K562 (cell line): Measurements from ENCODE around the gene CEP128. TPM values are rescaled to one million over a fixed set of nuclear protein-coding genes. Genes with fewer than 3 reads are reported as not detected.

Experiments used
- ATAC-seq: fragments of 200-7000 bp; cut with Tn5 transposase; 3 replicates; pipeline ENCODE4 v1.9.1; 2020; ENCODE audit warnings: moderate library complexity
- BruUV-seq: library from RNA; stranded (reverse); fragments of 400-500 nt; replicated peaks from 2 replicates; lab custom pipeline; 2021; lab: Mats Ljungman, UMichigan
- CTCF ChIA-PET: fragments of 300-600 bp; formaldehyde crosslinking; extraction: SDS; loops from one replicate; lab custom pipeline; 2021; ENCODE audit warnings: low intra/inter-chr PET ratio; lab: Yijun Ruan, JAX
- POLR2A ChIA-PET: fragments of 300-600, 350-650 bp; sonication (Branson Sonifier 250); formaldehyde crosslinking; extraction: SDS; loops from one replicate; lab custom pipeline; 2021; ENCODE audit warnings: antibody characterized with exemption, inconsistent platforms; lab: Yijun Ruan, JAX
- DNase-seq, 4 experiments: peaks; one replicate each; pipeline versions ENCODE4 v3.0.0 to v3.0.0-alpha.2; 2011 to 2018; ENCODE audit warnings: low spot score in 3 of 4, mixed read lengths in 3 of 4; ENCODE audit errors: extremely low read depth in 1 of 4
- FAIRE-seq: peaks from 2 replicates; lab custom pipeline; 2011; peaks lifted over from hg19 to GRCh38; lab: Jason Lieb, UNC
- H2AFZ ChIP-seq: 2 replicates; pipeline ENCODE4 v1.6.0; 2011; ENCODE audit warnings: low read depth, low read length, control low read depth, inconsistent platforms
- H3K27ac ChIP-seq: fragments of 200-600 bp; 3 replicates; pipeline ENCODE4 v1.8.0; 2011; ENCODE audit warnings: low read depth, mild to moderate bottlenecking, control low read depth, inconsistent platforms, low read length, moderate library complexity, mixed read lengths; ENCODE audit errors: extremely low read depth
- H3K27me3 ChIP-seq, 2 experiments: fragments of 300-600 bp in 1 of 2; 2 replicates in 1 of 2; 3 replicates in 1 of 2; pipeline versions ENCODE4 v1.6.0 to v1.8.0; 2011; ENCODE audit warnings: inconsistent platforms in 2 of 2, low read length in 2 of 2, mild to moderate bottlenecking in 1 of 2, mixed read lengths in 1 of 2, moderate library complexity in 1 of 2; ENCODE audit not compliant: control insufficient read depth in 2 of 2, insufficient read depth in 2 of 2
- H3K36me3 ChIP-seq: fragments of 300-600 bp; 3 replicates; pipeline ENCODE4 v1.8.0; 2011; ENCODE audit warnings: mild to moderate bottlenecking, low read length, inconsistent platforms; ENCODE audit not compliant: control insufficient read depth, insufficient read depth
- H3K4me1 ChIP-seq, 2 experiments: fragments of 200-600 bp in 1 of 2; replicated peaks in 1 of 2; 2 replicates in 1 of 2; 3 replicates in 1 of 2; pipeline versions ENCODE4 v1.5.1 to v1.8.0; 2011; ENCODE audit warnings: inconsistent platforms in 2 of 2, low read length in 2 of 2, mild to moderate bottlenecking in 1 of 2, mixed read lengths in 1 of 2, moderate library complexity in 1 of 2; ENCODE audit not compliant: control insufficient read depth in 2 of 2, insufficient read depth in 2 of 2
- H3K4me2 ChIP-seq: 2 replicates; pipeline ENCODE4 v1.6.1; 2011; ENCODE audit warnings: low read length, control low read depth, inconsistent platforms, mixed read lengths; ENCODE audit not compliant: insufficient read depth
- H3K4me3 ChIP-seq: fragments of 200-600 bp; sonication (generic), shearing (Covaris generic); 2 replicates; pipeline ENCODE4 v1.5.1; 2016; ENCODE audit warnings: control low read depth, inconsistent platforms
- H3K79me2 ChIP-seq: fragments of 200-600 bp; 3 replicates; pipeline ENCODE4 v1.8.0; 2011; ENCODE audit warnings: low read length, inconsistent platforms; ENCODE audit not compliant: control insufficient read depth, insufficient read depth
- H3K9ac ChIP-seq, 2 experiments: 2 replicates each; pipeline versions ENCODE4 v1.6.0 to v1.6.1; 2011; ENCODE audit warnings: low read depth in 2 of 2, low read length in 2 of 2, control low read depth in 1 of 2, inconsistent platforms in 1 of 2, mild to moderate bottlenecking in 1 of 2, mixed read lengths in 1 of 2; ENCODE audit not compliant: insufficient read depth in 1 of 2
- H3K9me1 ChIP-seq: one replicate; pipeline ENCODE4 v1.6.0; 2011; ENCODE audit warnings: inconsistent platforms, mild to moderate bottlenecking, low read length, moderate library complexity; ENCODE audit not compliant: control insufficient read depth, insufficient read depth
- H3K9me3 ChIP-seq: replicated peaks from 2 replicates; pipeline ENCODE4 v1.5.1; 2011; ENCODE audit warnings: low read depth, low read length, inconsistent platforms; ENCODE audit not compliant: control insufficient read depth, insufficient read depth
- H4K20me1 ChIP-seq: replicated peaks from 2 replicates; pipeline ENCODE4 v1.6.1; 2011; ENCODE audit warnings: low read length, inconsistent platforms, mixed read lengths; ENCODE audit not compliant: control insufficient read depth, insufficient read depth
- ATF1 ChIP-seq, 2 experiments: fragments of 450-650 bp in 1 of 2; IDR thresholded peaks; 2 replicates each; pipeline ENCODE4 v1.6.1; 2016; ENCODE audit warnings: missing compliant biosample characterization in 1 of 2, missing genetic modification characterization in 1 of 2
- CHD1 ChIP-seq: fragments of 200-600 bp; sonication (generic); IDR thresholded peaks from one replicate; pipeline ENCODE4 v1.6.1; 2012; ENCODE audit warnings: mild to moderate bottlenecking, moderate library complexity, low read length, inconsistent platforms
- HEY1 ChIP-seq: fragments of 250-450 bp; sonication (Bioruptor Pico); IDR thresholded peaks from 2 replicates; pipeline ENCODE4 v1.5.0; 2020; ENCODE audit warnings: mild to moderate bottlenecking, moderate library complexity, borderline replicate concordance
- HMG20A ChIP-seq: fragments of 450-650 bp; formaldehyde crosslinking; conservative IDR thresholded peaks from 2 replicates; pipeline ENCODE4 v1.4.0; 2020; ENCODE audit warnings: mild to moderate bottlenecking, mixed read lengths
- HNRNPK ChIP-seq: fragments of 200-400 bp; formaldehyde crosslinking; IDR thresholded peaks from one replicate; pipeline ENCODE4 v1.6.1; 2018; ENCODE audit warnings: mild to moderate bottlenecking, low read depth, low read length; ENCODE audit not compliant: poor library complexity, severe bottlenecking
- ILK ChIP-seq: fragments of 450-650 bp; IDR thresholded peaks from 2 replicates; pipeline ENCODE4 v1.6.1; 2016; ENCODE audit warnings: missing genetic modification characterization, low read depth, mild to moderate bottlenecking, missing compliant biosample characterization, moderate library complexity, borderline replicate concordance
- ZBED1 ChIP-seq: IDR thresholded peaks from 2 replicates; pipeline ENCODE4 v1.6.1; 2014
- WGBS: fragments of 100-300 bp; shearing (Covaris generic); methylation state at CpG from one replicate; pipeline ENCODE4 v1.1.6; 2016; ENCODE audit warnings: low coverage, mixed read lengths; ENCODE audit not compliant: insufficient coverage; ENCODE audit errors: missing lambda C conversion rate; 5-methylcytosine and 5-hydroxymethylcytosine counted together
- in situ Hi-C: fragments of 300-500 bp; cut with MboI; formaldehyde crosslinking; loops from 4 replicates; pipeline ENCODE4 v1.15.0; 2018; ENCODE audit warnings: inconsistent platforms, mixed read lengths
- intact Hi-C: fragments of 100-400 bp; cut with micrococcal nuclease; formaldehyde crosslinking; loops from 2 replicates; pipeline ENCODE4 v1.14.2; 2022
- polyA plus RNA-seq, 8 experiments: library from polyadenylated mRNA; depleted of rRNA in 4 of 8; stranded (reverse) in 5 of 8; unstranded in 3 of 8; fragments of >200 nt; fragmentation: Nextera tagmentation in 2 of 8; fragmentation: Illumina TruSeq in 1 of 8; extraction: Ambion mirVana in 2 of 8; extraction: Trizol in 1 of 8; gene quantifications; 2 replicates each; pipeline versions ENCODE4 v1.2.1 to v1.2.3, GENCODE V29; 2011 to 2014; ENCODE audit warnings: inconsistent platforms in 1 of 8, missing spikeins in 1 of 8
- total RNA-seq, 7 experiments: library from RNA; depleted of rRNA in 6 of 7; stranded (reverse); fragments of >200 nt in 6 of 7; fragmentation: Illumina TruSeq in 2 of 7; extraction: Trizol in 2 of 7; gene quantifications; 2 replicates each; pipeline versions ENCODE4 v1.2.1 to v1.2.3, GENCODE V29; 2011 to 2021; ENCODE audit warnings: low replicate concordance in 1 of 7
- TF ChIP-seq, protein P1 (sequence below): fragments of 450-650 bp; IDR thresholded peaks from 2 replicates; pipeline ENCODE4 v1.6.1; 2017; ENCODE audit warnings: antibody characterized with exemption, mild to moderate bottlenecking
- TF ChIP-seq, protein P2 (sequence below): fragments of 450-650 bp; IDR thresholded peaks from 2 replicates; pipeline ENCODE4 v1.6.1; 2016; ENCODE audit warnings: low read depth
- TF ChIP-seq, protein P3 (sequence below): sonication (generic); formaldehyde crosslinking; IDR thresholded peaks from 2 replicates; pipeline ENCODE4 v1.9.0; 2022; ENCODE audit warnings: mild to moderate bottlenecking, missing genetic modification reagents

CEP128 gene
- total and polyA plus RNA-seq, 9 of the 15 experiments (the other 6 are each of a cell fraction or from before 2014, with no cell fraction given) = 2.3 to 9.2 (median 4.6) TPM

DNA sequence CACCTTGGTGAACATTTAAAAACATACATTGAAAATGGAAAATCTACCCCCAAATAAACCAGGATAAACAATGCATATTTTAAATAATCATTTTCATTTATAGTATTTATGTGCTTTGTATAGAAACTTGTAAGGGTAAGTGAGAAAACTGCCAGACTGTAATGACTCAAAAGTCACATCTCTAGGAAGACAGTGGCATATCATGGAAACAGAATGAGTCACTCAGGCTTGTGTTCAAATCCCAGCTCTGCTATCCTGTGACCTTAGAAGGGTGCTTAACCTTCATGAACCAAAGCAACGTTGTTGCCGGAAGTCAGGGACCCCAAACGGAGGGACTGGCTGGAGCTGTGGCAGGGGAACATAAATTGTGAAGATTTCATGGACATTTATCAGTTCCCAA is 142.7 kb downstream of the CEP128 start:
- no peak overlapping the region for H3K27ac ChIP-seq
- intact Hi-C loops = no loop called here
- FAIRE-seq (no peak), DNase-seq (no peak), ATAC-seq (no peak)
- no peaks in the 10 kb centered on the region for H3K4me1 ChIP-seq
- H3K36me3 ChIP-seq = no peaks in the 10 kb centered on the region
- H3K9ac ChIP-seq = no peak overlapping the region
- H3K9me3 ChIP-seq = no peaks in the 10 kb centered on the region
- H3K9me1 ChIP-seq = no peaks in the 10 kb centered on the region
- H3K4me2 ChIP-seq = no peak overlapping the region
- H2AFZ ChIP-seq = no peak overlapping the region
- no peaks in the 10 kb centered on the region for H3K27me3 ChIP-seq
- ChIA-PET POLR2A (no interaction called here), CTCF (no interaction called here)
- no TSS peak for BruUV-seq
- no peaks in the 10 kb centered on the region for H4K20me1 ChIP-seq
- in situ Hi-C loops = no loop called here
- 51% methylated on average over 3 of the region's 3 CpGs for WGBS
- H3K4me3 ChIP-seq = no peak overlapping the region
- H3K79me2 ChIP-seq = no peaks in the 10 kb centered on the region
- TF ChIP-seq CHD1 (no peak), ILK (tag) (no peak), ATF1 (CRISPR knock-in tag; IDR thresholded peaks at IDR 0.05) (no peak), ATF1 (tag; IDR thresholded peaks at IDR 0.05) (no peak), ZBED1 (no peak), HEY1 (CRISPR knock-in tag) (no peak), HMG20A (CRISPR knock-in tag) (no peak), HNRNPK (no peak)
- TF ChIP-seq, protein P1, sequence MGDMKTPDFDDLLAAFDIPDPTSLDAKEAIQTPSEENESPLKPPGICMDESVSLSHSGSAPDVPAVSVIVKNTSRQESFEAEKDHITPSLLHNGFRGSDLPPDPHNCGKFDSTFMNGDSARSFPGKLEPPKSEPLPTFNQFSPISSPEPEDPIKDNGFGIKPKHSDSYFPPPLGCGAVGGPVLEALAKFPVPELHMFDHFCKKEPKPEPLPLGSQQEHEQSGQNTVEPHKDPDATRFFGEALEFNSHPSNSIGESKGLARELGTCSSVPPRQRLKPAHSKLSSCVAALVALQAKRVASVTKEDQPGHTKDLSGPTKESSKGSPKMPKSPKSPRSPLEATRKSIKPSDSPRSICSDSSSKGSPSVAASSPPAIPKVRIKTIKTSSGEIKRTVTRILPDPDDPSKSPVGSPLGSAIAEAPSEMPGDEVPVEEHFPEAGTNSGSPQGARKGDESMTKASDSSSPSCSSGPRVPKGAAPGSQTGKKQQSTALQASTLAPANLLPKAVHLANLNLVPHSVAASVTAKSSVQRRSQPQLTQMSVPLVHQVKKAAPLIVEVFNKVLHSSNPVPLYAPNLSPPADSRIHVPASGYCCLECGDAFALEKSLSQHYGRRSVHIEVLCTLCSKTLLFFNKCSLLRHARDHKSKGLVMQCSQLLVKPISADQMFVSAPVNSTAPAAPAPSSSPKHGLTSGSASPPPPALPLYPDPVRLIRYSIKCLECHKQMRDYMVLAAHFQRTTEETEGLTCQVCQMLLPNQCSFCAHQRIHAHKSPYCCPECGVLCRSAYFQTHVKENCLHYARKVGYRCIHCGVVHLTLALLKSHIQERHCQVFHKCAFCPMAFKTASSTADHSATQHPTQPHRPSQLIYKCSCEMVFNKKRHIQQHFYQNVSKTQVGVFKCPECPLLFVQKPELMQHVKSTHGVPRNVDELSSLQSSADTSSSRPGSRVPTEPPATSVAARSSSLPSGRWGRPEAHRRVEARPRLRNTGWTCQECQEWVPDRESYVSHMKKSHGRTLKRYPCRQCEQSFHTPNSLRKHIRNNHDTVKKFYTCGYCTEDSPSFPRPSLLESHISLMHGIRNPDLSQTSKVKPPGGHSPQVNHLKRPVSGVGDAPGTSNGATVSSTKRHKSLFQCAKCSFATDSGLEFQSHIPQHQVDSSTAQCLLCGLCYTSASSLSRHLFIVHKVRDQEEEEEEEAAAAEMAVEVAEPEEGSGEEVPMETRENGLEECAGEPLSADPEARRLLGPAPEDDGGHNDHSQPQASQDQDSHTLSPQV = no peak
- TF ChIP-seq, protein P2, sequence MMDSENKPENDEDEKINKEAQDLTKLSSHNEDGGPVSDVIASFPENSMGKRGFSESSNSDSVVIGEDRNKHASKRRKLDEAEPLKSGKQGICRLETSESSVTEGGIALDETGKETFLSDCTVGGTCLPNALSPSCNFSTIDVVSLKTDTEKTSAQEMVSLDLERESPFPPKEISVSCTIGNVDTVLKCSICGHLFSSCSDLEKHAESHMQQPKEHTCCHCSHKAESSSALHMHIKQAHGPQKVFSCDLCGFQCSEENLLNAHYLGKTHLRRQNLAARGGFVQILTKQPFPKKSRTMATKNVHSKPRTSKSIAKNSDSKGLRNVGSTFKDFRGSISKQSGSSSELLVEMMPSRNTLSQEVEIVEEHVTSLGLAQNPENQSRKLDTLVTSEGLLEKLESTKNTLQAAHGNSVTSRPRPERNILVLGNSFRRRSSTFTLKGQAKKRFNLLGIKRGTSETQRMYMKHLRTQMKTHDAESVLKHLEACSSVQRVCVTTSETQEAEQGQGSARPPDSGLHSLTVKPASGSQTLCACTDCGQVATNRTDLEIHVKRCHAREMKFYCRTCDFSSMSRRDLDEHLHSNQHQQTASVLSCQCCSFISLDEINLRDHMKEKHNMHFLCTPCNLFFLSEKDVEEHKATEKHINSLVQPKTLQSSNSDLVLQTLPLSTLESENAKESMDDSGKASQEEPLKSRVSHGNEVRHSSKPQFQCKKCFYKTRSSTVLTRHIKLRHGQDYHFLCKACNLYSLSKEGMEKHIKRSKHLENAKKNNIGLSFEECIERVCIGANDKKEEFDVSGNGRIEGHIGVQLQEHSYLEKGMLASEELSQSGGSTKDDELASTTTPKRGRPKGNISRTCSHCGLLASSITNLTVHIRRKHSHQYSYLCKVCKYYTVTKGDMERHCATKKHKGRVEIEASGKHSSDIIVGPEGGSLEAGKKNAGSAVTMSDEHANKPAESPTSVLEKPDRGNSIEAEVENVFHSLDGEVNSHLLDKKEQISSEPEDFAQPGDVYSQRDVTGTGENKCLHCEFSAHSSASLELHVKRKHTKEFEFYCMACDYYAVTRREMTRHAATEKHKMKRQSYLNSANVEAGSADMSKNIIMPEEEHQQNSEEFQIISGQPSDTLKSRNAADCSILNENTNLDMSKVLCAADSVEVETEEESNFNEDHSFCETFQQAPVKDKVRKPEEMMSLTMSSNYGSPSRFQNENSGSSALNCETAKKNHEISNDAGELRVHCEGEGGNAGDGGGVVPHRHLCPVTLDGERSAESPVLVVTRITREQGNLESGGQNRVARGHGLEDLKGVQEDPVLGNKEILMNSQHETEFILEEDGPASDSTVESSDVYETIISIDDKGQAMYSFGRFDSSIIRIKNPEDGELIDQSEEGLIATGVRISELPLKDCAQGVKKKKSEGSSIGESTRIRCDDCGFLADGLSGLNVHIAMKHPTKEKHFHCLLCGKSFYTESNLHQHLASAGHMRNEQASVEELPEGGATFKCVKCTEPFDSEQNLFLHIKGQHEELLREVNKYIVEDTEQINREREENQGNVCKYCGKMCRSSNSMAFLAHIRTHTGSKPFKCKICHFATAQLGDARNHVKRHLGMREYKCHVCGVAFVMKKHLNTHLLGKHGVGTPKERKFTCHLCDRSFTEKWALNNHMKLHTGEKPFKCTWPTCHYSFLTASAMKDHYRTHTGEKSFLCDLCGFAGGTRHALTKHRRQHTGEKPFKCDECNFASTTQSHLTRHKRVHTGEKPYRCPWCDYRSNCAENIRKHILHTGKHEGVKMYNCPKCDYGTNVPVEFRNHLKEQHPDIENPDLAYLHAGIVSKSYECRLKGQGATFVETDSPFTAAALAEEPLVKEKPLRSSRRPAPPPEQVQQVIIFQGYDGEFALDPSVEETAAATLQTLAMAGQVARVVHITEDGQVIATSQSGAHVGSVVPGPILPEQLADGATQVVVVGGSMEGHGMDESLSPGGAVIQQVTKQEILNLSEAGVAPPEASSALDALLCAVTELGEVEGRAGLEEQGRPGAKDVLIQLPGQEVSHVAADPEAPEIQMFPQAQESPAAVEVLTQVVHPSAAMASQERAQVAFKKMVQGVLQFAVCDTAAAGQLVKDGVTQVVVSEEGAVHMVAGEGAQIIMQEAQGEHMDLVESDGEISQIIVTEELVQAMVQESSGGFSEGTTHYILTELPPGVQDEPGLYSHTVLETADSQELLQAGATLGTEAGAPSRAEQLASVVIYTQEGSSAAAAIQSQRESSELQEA = no peak
- TF ChIP-seq, protein P3, sequence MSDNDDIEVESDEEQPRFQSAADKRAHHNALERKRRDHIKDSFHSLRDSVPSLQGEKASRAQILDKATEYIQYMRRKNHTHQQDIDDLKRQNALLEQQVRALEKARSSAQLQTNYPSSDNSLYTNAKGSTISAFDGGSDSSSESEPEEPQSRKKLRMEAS (CRISPR knock-in tag) = no peak
